NB4 (cell line): ENCODE measurements around the gene USP37.

Experiments used
- POLR2A ChIP-seq: IDR thresholded peaks from 2 replicates; pipeline ENCODE4 v1.6.1; 2011; ENCODE audit warnings: mild to moderate bottlenecking; ENCODE audit not compliant: insufficient read length; ENCODE audit errors: extremely low read depth
- TF ChIP-seq, protein P1 (sequence below): IDR thresholded peaks from one replicate; pipeline ENCODE4 v1.5.1; 2012; ENCODE audit warnings: low read depth, low read length
- TF ChIP-seq, protein P2 (sequence below): IDR thresholded peaks from 2 replicates; pipeline ENCODE4 v1.6.1; 2011; ENCODE audit warnings: low read depth, low read length

DNA sequence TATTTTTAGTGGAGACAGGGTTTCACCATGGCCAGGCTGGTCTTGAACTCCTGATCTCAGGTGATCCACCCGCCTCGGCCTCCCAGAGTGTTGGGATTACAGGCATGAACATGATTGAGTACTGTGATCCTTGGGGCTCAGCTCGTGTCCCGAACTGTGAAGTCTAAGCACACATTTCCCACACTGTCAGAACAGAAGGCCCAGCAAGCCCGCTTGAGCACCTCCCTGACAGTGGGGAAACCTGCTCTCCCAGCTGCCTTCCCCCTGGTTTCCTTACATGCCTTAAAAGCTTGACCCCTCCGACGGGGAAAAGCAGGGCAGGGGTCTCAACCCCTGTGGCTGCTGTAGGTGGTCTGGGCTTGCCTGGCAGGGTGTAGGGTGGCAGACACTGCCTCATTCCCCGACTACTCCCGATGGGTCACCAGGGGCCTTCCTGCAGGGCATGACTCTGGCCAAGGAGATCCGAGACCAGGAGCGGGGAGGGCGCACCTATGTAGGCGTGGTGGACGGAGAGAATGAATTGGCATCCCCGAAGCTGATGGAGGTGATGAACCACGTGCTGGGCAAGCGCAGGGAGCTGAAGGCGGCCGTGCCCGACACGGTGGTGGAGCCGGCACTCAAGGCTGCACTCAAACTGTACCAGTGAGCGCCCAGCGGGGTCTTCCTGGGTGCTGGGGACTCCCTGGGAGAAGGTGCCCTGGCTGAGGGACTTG lies 139.1 kb downstream of the USP37 start:
- TF ChIP-seq, protein P1, sequence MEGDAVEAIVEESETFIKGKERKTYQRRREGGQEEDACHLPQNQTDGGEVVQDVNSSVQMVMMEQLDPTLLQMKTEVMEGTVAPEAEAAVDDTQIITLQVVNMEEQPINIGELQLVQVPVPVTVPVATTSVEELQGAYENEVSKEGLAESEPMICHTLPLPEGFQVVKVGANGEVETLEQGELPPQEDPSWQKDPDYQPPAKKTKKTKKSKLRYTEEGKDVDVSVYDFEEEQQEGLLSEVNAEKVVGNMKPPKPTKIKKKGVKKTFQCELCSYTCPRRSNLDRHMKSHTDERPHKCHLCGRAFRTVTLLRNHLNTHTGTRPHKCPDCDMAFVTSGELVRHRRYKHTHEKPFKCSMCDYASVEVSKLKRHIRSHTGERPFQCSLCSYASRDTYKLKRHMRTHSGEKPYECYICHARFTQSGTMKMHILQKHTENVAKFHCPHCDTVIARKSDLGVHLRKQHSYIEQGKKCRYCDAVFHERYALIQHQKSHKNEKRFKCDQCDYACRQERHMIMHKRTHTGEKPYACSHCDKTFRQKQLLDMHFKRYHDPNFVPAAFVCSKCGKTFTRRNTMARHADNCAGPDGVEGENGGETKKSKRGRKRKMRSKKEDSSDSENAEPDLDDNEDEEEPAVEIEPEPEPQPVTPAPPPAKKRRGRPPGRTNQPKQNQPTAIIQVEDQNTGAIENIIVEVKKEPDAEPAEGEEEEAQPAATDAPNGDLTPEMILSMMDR = no peak
- no peak for TF ChIP-seq POLR2A
- TF ChIP-seq, protein P2, sequence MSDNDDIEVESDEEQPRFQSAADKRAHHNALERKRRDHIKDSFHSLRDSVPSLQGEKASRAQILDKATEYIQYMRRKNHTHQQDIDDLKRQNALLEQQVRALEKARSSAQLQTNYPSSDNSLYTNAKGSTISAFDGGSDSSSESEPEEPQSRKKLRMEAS = no peak
